Loucy (cell line): ENCODE results near the gene PARD6G.

ENCODE experiments used
- H2AFZ ChIP-seq: fragments of 200-600 bp; sonication (generic); 2 replicates; pipeline ENCODE4 v1.6.0; 2016; ENCODE audit warnings: antibody characterized with exemption, mild to moderate bottlenecking, low read length, moderate library complexity
- H3F3A ChIP-seq: fragments of 200-600 bp; 2 replicates; pipeline ENCODE4 v1.6.0; 2016; ENCODE audit warnings: antibody characterized with exemption, low read depth, mild to moderate bottlenecking
- H3K27me3 ChIP-seq: fragments of 200-600 bp; sonication (generic); 2 replicates; pipeline ENCODE4 v1.6.1; 2014; ENCODE audit warnings: low read length, mild to moderate bottlenecking; ENCODE audit not compliant: insufficient read depth, poor library complexity, severe bottlenecking
- H3K36me3 ChIP-seq: fragments of 200-600 bp; sonication (generic); 2 replicates; pipeline ENCODE4 v1.6.1; 2016; ENCODE audit warnings: low read length; ENCODE audit not compliant: insufficient read depth
- H3K4me1 ChIP-seq: fragments of 200-600 bp; sonication (generic); 2 replicates; pipeline ENCODE4 v1.5.1; 2014; ENCODE audit warnings: low read length, mild to moderate bottlenecking; ENCODE audit not compliant: insufficient read depth, poor library complexity, severe bottlenecking
- H3K4me2 ChIP-seq: fragments of 200-600 bp; sonication (generic); 2 replicates; pipeline ENCODE4 v1.6.0; 2014; ENCODE audit warnings: antibody characterized with exemption, low read length, low read depth, mild to moderate bottlenecking; ENCODE audit not compliant: poor library complexity, severe bottlenecking
- H3K4me3 ChIP-seq: fragments of 200-600 bp; sonication (generic); 2 replicates; pipeline ENCODE4 v1.5.1; 2014; ENCODE audit warnings: low read length, mild to moderate bottlenecking, mixed read lengths; ENCODE audit not compliant: poor library complexity, severe bottlenecking
- H3K79me2 ChIP-seq: fragments of 200-600 bp; sonication (generic); 2 replicates; pipeline ENCODE4 v1.6.1; 2014; ENCODE audit warnings: low read length; ENCODE audit not compliant: insufficient read depth
- H3K9ac ChIP-seq: fragments of 200-600 bp; sonication (generic); 2 replicates; pipeline ENCODE4 v1.6.0; 2014; ENCODE audit warnings: mild to moderate bottlenecking, low read depth, low read length, moderate library complexity; ENCODE audit not compliant: poor library complexity, severe bottlenecking
- H3K9me2 ChIP-seq: fragments of 200-600 bp; sonication (generic); replicated peaks from 2 replicates; pipeline ENCODE4 v1.6.1; 2016; ENCODE audit warnings: low read depth, low read length, mixed read lengths
- H3K9me3 ChIP-seq: fragments of 200-600 bp; sonication (generic); 2 replicates; pipeline ENCODE4 v1.6.1; 2014; ENCODE audit warnings: mild to moderate bottlenecking, antibody characterized with exemption, low read length, low read depth; ENCODE audit not compliant: insufficient read depth
- H4K20me1 ChIP-seq: fragments of 200-600 bp; sonication (generic); 2 replicates; pipeline ENCODE4 v1.6.0; 2014; ENCODE audit warnings: antibody characterized with exemption, low read length, mild to moderate bottlenecking; ENCODE audit not compliant: insufficient read depth, poor library complexity, severe bottlenecking
- CTCF ChIP-seq: fragments of 200-600 bp; sonication (generic); conservative IDR thresholded peaks from 2 replicates; pipeline ENCODE4 v1.5.1; 2014; ENCODE audit warnings: mild to moderate bottlenecking, antibody characterized with exemption, low read length
- EZH2phosphoT487 ChIP-seq: fragments of 200-600 bp; IDR thresholded peaks from 2 replicates; pipeline ENCODE4 v1.6.1; 2018; ENCODE audit warnings: antibody characterized with exemption, mild to moderate bottlenecking, moderate library complexity, borderline replicate concordance

The PARD6G gene

DNA sequence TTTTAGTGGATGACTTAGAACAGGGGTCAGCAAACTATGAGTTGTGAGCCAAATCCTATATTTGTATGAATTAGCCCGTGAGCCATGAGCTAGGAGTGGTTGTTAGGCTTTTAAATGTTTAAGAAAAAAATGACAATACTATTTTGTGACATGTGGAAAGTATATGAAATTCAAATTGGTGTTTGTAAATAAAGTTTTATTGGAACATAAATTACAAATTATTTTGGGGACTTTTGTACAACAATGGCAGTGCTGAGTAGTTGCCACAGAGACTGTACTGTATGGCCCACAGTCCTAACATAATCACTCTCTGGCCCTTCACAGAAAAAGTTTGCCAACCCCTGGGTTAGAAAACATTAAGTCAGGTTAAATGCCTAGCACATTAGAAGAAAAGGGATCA lies 112.2 kb downstream of the PARD6G start:
- H4K20me1 ChIP-seq: peaks cover 2% of the 10 kb centered on the region
- TF ChIP-seq EZH2phosphoT487: no peak
- TF ChIP-seq CTCF: no peak
- H3K36me3 ChIP-seq: peaks cover 55% of the 10 kb centered on the region; the same call in 1 of the 2 replicates
- no peaks in the 10 kb centered on the region for H3K9me2 ChIP-seq
- H3F3A ChIP-seq: no peaks in the 10 kb centered on the region
- no peaks in the 10 kb centered on the region; the same call in 1 of the 2 replicates for H3K9me3 ChIP-seq
- H3K9ac ChIP-seq: no peak overlapping the region
- H3K79me2 ChIP-seq: peaks cover 8% of the 10 kb centered on the region; the same call in 1 of the 2 replicates
- H2AFZ ChIP-seq: no peak overlapping the region
- no peaks in the 10 kb centered on the region for H3K4me1 ChIP-seq
- H3K4me2 ChIP-seq: no peak overlapping the region
- H3K4me3 ChIP-seq: no peak overlapping the region
- H3K27me3 ChIP-seq: no peaks in the 10 kb centered on the region

- H3K36me3 ChIP-seq: peaks cover 47% of the 10 kb centered on the region; the same call in 1 of the 2 replicates
- no peak overlapping the region for H2AFZ ChIP-seq
- H3K4me3 ChIP-seq: no peak overlapping the region
- H3F3A ChIP-seq: no peaks in the 10 kb centered on the region
- H3K79me2 ChIP-seq: peaks cover 20% of the 10 kb centered on the region; the same call in 1 of the 2 replicates
- no peaks in the 10 kb centered on the region; the same call in 1 of the 2 replicates for H3K9me3 ChIP-seq
- peaks cover 10% of the 10 kb centered on the region for H4K20me1 ChIP-seq
- no peaks in the 10 kb centered on the region for H3K9me2 ChIP-seq
- H3K4me2 ChIP-seq: no peak overlapping the region
- H3K27me3 ChIP-seq: no peaks in the 10 kb centered on the region
- no peaks in the 10 kb centered on the region for H3K4me1 ChIP-seq
- TF ChIP-seq CTCF (no peak), EZH2phosphoT487 (no peak)
- H3K9ac ChIP-seq: no peak overlapping the region
Observed at GRCh38 chr18:80133124-80133523, 114.2 kb downstream of the PARD6G start.

DNA sequence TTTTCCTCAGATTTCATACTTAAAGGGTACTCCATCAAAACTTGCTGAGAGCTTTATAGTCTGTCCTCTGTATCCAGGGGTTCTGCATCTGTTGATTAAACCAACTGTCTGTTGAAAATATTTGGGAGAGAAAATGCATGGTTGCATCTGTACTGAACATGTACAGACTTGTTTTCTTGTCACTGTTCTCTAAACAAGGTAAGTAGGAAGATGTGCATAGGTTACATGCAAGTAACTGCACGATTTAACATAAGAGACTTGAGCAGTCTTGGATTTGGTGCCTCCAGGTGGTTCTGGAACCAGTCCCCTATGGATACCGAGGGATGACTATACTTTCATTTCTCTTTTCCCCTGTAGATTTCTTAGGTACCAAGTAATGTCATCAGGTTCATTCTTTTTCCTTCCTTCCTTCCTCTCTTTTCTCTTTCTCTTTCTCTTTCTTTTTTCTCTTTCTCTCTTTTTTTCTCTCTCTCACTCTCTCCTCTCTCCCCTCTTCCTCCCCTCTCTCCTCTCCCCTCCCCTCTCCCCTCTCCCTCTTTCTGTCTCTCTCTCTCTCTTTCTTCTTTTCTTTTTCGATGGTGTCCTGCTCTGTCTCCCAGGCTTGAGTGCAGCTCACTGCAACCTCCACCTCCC lies 115.0 kb downstream of the PARD6G start:
- Histone ChIP-seq H3K4me3 (no peak overlapping the region), H3F3A (no peaks in the 10 kb centered on the region), H3K4me2 (no peak overlapping the region), H3K9me2 (no peaks in the 10 kb centered on the region), H3K27me3 (no peaks in the 10 kb centered on the region), H3K36me3 (peaks cover 38% of the 10 kb centered on the region; the same call in 1 of the 2 replicates), H4K20me1 (peaks cover 13% of the 10 kb centered on the region), H2AFZ (no peak overlapping the region), H3K4me1 (no peaks in the 10 kb centered on the region), H3K79me2 (peaks cover 28% of the 10 kb centered on the region; the same call in 1 of the 2 replicates), H3K9ac (no peak overlapping the region), H3K9me3 (no peaks in the 10 kb centered on the region; the same call in 1 of the 2 replicates)
- no peak for TF ChIP-seq EZH2phosphoT487
- TF ChIP-seq CTCF: no peak
